Esophagus muscularis mucosa (tissue), 3 donors: ENCODE measurements around the gene CAMTA1.

Experiments used
- POLR2AphosphoS5 ChIP-seq, 2 donors: sonication (generic); formaldehyde crosslinking; IDR thresholded peaks; one replicate each; pipeline ENCODE4 v1.6.1; 2017; ENCODE audit warnings: antibody characterized with exemption in 2 of 2
- TF ChIP-seq, protein P1 (sequence below), 3 experiments: fragments of 200-600 bp in 2 of 3; fragments of 450-650 bp in 1 of 3; sonication (generic) in 2 of 3; IDR thresholded peaks; one replicate each; pipeline ENCODE4 v1.5.1; 2017 to 2019; ENCODE audit warnings: antibody characterized with exemption in 3 of 3, mild to moderate bottlenecking in 2 of 3, moderate library complexity in 1 of 3

DNA sequence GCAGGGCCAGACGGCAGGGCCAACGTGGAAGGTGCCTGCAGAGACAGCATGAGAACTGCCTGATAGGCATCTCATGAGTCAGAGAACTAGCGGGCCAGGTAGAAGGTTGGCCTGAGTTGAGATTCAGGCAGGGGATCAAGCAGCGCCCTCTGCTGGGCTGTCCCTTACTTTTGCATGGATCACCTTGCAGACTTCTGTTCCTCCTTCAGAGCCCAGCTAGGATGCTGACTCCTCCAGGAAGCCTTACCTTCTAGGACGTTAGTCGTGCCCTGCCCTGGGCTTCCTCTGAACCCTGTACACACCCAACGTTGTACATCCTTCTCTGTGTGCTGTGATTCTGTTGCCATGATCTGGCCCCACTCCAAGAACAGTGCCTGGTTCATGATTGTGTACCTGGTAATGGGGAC is 754.5 kb downstream of the CAMTA1 start:
- TF ChIP-seq, protein P1, sequence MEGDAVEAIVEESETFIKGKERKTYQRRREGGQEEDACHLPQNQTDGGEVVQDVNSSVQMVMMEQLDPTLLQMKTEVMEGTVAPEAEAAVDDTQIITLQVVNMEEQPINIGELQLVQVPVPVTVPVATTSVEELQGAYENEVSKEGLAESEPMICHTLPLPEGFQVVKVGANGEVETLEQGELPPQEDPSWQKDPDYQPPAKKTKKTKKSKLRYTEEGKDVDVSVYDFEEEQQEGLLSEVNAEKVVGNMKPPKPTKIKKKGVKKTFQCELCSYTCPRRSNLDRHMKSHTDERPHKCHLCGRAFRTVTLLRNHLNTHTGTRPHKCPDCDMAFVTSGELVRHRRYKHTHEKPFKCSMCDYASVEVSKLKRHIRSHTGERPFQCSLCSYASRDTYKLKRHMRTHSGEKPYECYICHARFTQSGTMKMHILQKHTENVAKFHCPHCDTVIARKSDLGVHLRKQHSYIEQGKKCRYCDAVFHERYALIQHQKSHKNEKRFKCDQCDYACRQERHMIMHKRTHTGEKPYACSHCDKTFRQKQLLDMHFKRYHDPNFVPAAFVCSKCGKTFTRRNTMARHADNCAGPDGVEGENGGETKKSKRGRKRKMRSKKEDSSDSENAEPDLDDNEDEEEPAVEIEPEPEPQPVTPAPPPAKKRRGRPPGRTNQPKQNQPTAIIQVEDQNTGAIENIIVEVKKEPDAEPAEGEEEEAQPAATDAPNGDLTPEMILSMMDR (IDR thresholded peaks at IDR 0.05) = peak in 2 of 3 experiments; percentile 9 to 28
- no peak for TF ChIP-seq POLR2AphosphoS5 (IDR thresholded peaks at IDR 0.05)
